ENCODE results near the gene RABGGTA. TPM values are rescaled to one million over a fixed set of nuclear protein-coding genes. Genes with fewer than 3 reads are reported as not detected.

Gene RABGGTA
- total and polyA plus RNA-seq, 2 donors (not counting 1 experiment from before 2014, with no cell fraction given): 15.1 to 21.0 TPM

- Histone ChIP-seq H4K20me1 (ENCODE audit: control insufficient read depth, extremely low read depth, insufficient read depth, low read length) (no peaks in the 10 kb centered on the region), H3K27ac (ENCODE audit: insufficient read depth, low read length) (no peak overlapping the region), H3K4me3 (replicated peaks in 1 of 4; ENCODE audit: control extremely low read depth in 1 of 4, insufficient read depth in 1 of 4, low read depth in 3 of 4, low read length in 4 of 4) (peak overlapping the region in 1 of 4 experiments; percentile 18), H2AFZ (ENCODE audit: low read length) (no peak overlapping the region), H3K4me2 (ENCODE audit: extremely low read depth, insufficient read depth, low read length) (peak overlapping the region; percentile 100), H3K4me1 (ENCODE audit: control insufficient read depth, extremely low read depth, insufficient read depth, low read length) (peaks cover 15% of the 10 kb centered on the region), H3K9ac (ENCODE audit: insufficient read depth, low read length) (no peak overlapping the region), H3K9me3 (ENCODE audit: control insufficient read depth, insufficient read depth, low read depth, low read length) (no peaks in the 10 kb centered on the region), H3K79me2 (ENCODE audit: control insufficient read depth, insufficient read depth, low read length) (peaks cover 46% of the 10 kb centered on the region), H3K36me3 (ENCODE audit: control insufficient read depth, insufficient read depth, low read length) (peaks cover 21% of the 10 kb centered on the region), H3K27me3 (ENCODE audit: control insufficient read depth, insufficient read depth, low read length) (no peaks in the 10 kb centered on the region)
- DNase-seq (ENCODE audit: low read depth in 2 of 2): no peak
- TF ChIP-seq CTCF (conservative IDR thresholded peaks at IDR 0.05 in 1 of 2, IDR thresholded peaks at IDR 0.05 in 1 of 2; ENCODE audit: low read depth in 1 of 2, low read length in 2 of 2) (no peak), EZH2 (IDR thresholded peaks at IDR 0.05; ENCODE audit: low read length, missing control alignments) (no peak)
Observed at GRCh38 chr14:24234095-24235005, 37.0 kb downstream of the RABGGTA start.

- H3K9ac ChIP-seq (ENCODE audit: insufficient read depth, low read length): peak overlapping the region; percentile 68
- peak overlapping the region; percentile 100 for H3K4me2 ChIP-seq (ENCODE audit: extremely low read depth, insufficient read depth, low read length)
- peaks cover 19% of the 10 kb centered on the region for H3K36me3 ChIP-seq (ENCODE audit: control insufficient read depth, insufficient read depth, low read length)
- peaks cover 15% of the 10 kb centered on the region for H3K4me1 ChIP-seq (ENCODE audit: control insufficient read depth, extremely low read depth, insufficient read depth, low read length)
- H3K79me2 ChIP-seq (ENCODE audit: control insufficient read depth, insufficient read depth, low read length): peaks cover 51% of the 10 kb centered on the region
- no peaks in the 10 kb centered on the region for H3K9me3 ChIP-seq (ENCODE audit: control insufficient read depth, insufficient read depth, low read depth, low read length)
- no peak for DNase-seq (ENCODE audit: low read depth in 2 of 2)
- H4K20me1 ChIP-seq (ENCODE audit: control insufficient read depth, extremely low read depth, insufficient read depth, low read length): no peaks in the 10 kb centered on the region
- TF ChIP-seq CTCF (conservative IDR thresholded peaks at IDR 0.05 in 1 of 2, IDR thresholded peaks at IDR 0.05 in 1 of 2; ENCODE audit: low read depth in 1 of 2, low read length in 2 of 2) (no peak), EZH2 (IDR thresholded peaks at IDR 0.05; ENCODE audit: low read length, missing control alignments) (no peak)
- peak overlapping the region; percentile 89 for H3K27ac ChIP-seq (ENCODE audit: insufficient read depth, low read length)
- H3K4me3 ChIP-seq (replicated peaks in 1 of 4; ENCODE audit: control extremely low read depth in 1 of 4, insufficient read depth in 1 of 4, low read depth in 3 of 4, low read length in 4 of 4): peak overlapping the region; percentile 66 to 82 (median 73)
- no peaks in the 10 kb centered on the region for H3K27me3 ChIP-seq (ENCODE audit: control insufficient read depth, insufficient read depth, low read length)
- H2AFZ ChIP-seq (ENCODE audit: low read length): no peak overlapping the region
Observed at GRCh38 chr14:24233538-24233866, 37.9 kb downstream of the RABGGTA start.

- Histone ChIP-seq H3K4me2 (ENCODE audit: extremely low read depth, insufficient read depth, low read length) (peak within 1 kb of the TSS; percentile 100), H3K9me3 (ENCODE audit: control insufficient read depth, insufficient read depth, low read depth, low read length) (no peaks in the 10 kb centered on the region), H3K27me3 (ENCODE audit: control insufficient read depth, insufficient read depth, low read length) (no peaks in the 10 kb centered on the region), H3K4me1 (ENCODE audit: control insufficient read depth, extremely low read depth, insufficient read depth, low read length) (peaks cover 15% of the 10 kb centered on the region), H3K36me3 (ENCODE audit: control insufficient read depth, insufficient read depth, low read length) (peaks cover 16% of the 10 kb centered on the region), H3K27ac (ENCODE audit: insufficient read depth, low read length) (peak within 1 kb of the TSS; percentile 89), H3K9ac (ENCODE audit: insufficient read depth, low read length) (peak within 1 kb of the TSS; percentile 76), H3K79me2 (ENCODE audit: control insufficient read depth, insufficient read depth, low read length) (peaks cover 57% of the 10 kb centered on the region), H3K4me3 (replicated peaks in 1 of 4; ENCODE audit: control extremely low read depth in 1 of 4, insufficient read depth in 1 of 4, low read depth in 3 of 4, low read length in 4 of 4) (peak within 1 kb of the TSS; percentile 66 to 82 (median 73)), H2AFZ (ENCODE audit: low read length) (peak within 1 kb of the TSS; percentile 96), H4K20me1 (ENCODE audit: control insufficient read depth, extremely low read depth, insufficient read depth, low read length) (no peaks in the 10 kb centered on the region)
- no peak for TF ChIP-seq CTCF (conservative IDR thresholded peaks at IDR 0.05 in 1 of 2, IDR thresholded peaks at IDR 0.05 in 1 of 2; ENCODE audit: low read depth in 1 of 2, low read length in 2 of 2)
- no peak for TF ChIP-seq EZH2 (IDR thresholded peaks at IDR 0.05; ENCODE audit: low read length, missing control alignments)
- DNase-seq (ENCODE audit: low read depth in 2 of 2): no peak
Observed at GRCh38 chr14:24232645-24233537, 38.5 kb downstream of the RABGGTA start, which contains the start of gene GMPR2. GMPR2 (plus strand) TSS chr14:24232929; CDS start chr14:24233254, 325 bp downstream.
